Erythroblast (primary cell): ENCODE data around the gene CASD1.

ENCODE experiments used
- GATA1 ChIP-seq: IDR thresholded peaks from 2 replicates; pipeline ENCODE4 v1.6.1; 2011; ENCODE audit warnings: low read depth, mild to moderate bottlenecking, control low read depth, low read length, moderate library complexity
- POLR2A ChIP-seq: IDR thresholded peaks from 2 replicates; pipeline ENCODE4 v1.6.1; 2011; ENCODE audit warnings: mild to moderate bottlenecking, low read length

GRCh38 chr7:94579470-94579869, 69.9 kb downstream of the CASD1 start:
- TF ChIP-seq POLR2A (no peak), GATA1 (no peak)
